ENCODE results near the gene CEP41.
"Not testable (repeated sequence)": the region's sequence is repeated elsewhere in the genome, so short reads cannot be mapped to it uniquely, and the experiment has no call there.

Gene CEP41

DNA sequence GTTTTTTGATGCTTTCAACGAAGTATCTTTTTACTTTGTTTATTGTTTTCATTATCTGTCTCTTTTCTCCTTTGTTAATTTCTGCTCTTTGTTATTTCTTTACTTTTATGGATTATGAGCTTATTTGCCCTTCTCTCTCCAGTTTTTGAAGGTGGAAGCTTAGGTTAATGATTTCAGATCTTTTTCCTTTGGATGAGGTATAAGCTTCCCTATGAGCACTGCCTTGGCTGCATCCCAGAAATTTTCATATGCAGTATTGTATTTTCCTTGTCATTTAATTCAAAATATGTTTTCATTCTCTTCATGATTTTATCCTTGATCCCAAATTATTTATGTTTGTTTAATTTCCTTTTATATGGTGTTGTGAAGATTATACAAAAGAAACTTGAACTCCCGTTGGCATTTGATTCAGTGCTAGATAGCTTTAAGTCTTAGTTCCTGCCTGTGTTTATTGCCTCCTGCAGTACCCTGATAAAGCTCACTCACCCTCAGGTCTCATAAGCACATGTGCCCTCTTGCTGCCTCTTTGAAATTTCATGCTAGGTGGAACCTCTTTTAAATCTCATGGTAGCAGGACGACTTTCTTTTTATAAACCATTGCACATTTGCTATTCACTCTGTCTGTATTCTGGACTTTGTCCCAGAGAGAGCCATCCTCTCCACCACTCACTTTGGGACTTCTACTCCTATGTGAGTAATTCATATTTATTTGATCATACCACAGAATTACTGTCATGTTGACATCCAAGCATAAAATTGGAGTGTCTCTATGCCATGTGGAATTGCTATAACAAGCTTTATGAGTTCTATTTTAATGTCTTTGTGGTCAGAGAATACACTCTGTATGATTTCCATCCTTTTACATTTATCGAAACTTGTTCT lies 23.0 kb upstream of the CEP41 start:
- DNase-seq (ENCODE audit: low read depth): no peak
- TF ChIP-seq, protein P1, sequence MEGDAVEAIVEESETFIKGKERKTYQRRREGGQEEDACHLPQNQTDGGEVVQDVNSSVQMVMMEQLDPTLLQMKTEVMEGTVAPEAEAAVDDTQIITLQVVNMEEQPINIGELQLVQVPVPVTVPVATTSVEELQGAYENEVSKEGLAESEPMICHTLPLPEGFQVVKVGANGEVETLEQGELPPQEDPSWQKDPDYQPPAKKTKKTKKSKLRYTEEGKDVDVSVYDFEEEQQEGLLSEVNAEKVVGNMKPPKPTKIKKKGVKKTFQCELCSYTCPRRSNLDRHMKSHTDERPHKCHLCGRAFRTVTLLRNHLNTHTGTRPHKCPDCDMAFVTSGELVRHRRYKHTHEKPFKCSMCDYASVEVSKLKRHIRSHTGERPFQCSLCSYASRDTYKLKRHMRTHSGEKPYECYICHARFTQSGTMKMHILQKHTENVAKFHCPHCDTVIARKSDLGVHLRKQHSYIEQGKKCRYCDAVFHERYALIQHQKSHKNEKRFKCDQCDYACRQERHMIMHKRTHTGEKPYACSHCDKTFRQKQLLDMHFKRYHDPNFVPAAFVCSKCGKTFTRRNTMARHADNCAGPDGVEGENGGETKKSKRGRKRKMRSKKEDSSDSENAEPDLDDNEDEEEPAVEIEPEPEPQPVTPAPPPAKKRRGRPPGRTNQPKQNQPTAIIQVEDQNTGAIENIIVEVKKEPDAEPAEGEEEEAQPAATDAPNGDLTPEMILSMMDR (IDR thresholded peaks at IDR 0.05; ENCODE audit: low read length, missing control alignments): no peak
- no peak overlapping the region for H3K4me3 ChIP-seq (replicated peaks; ENCODE audit: low read depth, low read length)

- DNase-seq (ENCODE audit: low read depth): no peak
- H3K4me3 ChIP-seq (replicated peaks; ENCODE audit: low read depth, low read length): no peak overlapping the region
- TF ChIP-seq, protein P1 (IDR thresholded peaks at IDR 0.05; ENCODE audit: low read length, missing control alignments): no peak
These were observed 20.5 kb upstream of the CEP41 start for GRCh38 chr7:130461272-130461671.

DNA sequence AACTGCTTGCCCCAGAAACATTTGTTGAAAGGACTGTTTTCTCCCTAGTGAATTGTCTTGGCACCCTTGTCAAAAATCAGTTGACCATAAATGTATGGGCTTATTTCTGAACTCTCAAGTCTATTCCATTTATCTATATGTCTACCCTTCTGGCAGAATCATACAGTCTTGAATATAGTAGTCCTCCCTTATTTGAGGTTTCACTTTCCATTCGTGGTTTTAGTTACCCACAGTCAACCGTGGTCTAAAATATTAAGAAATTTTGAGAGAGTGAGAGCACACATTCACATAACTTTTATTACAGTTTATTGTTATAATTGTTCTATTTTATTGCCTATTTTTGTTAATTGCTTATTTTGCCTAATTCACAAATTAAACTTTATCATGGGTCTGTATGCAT lies 17.4 kb upstream of the CEP41 start:
- H3K4me3 ChIP-seq (replicated peaks; ENCODE audit: low read depth, low read length): no peak overlapping the region
- no peak for DNase-seq (ENCODE audit: low read depth)
- TF ChIP-seq, protein P1 (IDR thresholded peaks at IDR 0.05; ENCODE audit: low read length, missing control alignments): no peak

DNA sequence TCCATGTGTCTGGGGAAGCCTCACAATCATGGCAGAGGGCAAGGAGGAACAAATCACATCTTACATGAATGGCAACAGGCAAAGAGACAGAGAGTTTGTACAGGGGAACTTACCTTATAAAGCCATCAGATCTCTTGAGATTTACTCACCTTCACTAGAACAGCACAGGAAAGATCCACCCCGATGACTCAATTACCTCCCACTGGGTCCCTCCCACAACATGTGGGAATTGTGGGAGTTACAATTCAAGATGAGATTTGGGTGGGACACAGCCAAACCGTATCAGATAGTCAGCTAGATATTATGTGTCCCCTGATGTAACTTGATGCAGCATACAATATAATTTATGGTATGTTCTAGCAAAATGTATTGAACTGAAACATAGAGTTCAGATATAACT lies 14.1 kb upstream of the CEP41 start:
- no peak for DNase-seq (ENCODE audit: low read depth)
- TF ChIP-seq, protein P1 (IDR thresholded peaks at IDR 0.05; ENCODE audit: low read length, missing control alignments): no peak
- H3K4me3 ChIP-seq (replicated peaks; ENCODE audit: low read depth, low read length): no peak overlapping the region

DNA sequence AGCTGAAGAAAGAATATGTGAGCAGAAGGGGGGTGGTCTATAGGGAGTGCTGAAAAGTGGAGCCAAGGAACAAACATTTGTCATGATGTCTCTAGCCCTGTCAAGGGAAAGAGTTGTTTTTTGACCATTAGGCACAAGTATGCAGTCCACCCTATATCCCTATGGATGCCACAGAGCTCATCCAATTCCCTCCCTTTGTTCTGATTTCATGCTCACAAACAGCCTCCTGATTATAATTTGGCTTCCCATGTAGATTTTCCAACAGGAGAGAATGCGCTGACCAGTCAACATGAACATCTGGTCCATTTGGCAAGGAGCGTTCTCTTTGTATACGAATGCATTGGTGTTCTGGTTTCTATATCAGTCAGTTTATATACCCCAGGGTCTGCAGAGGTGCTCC lies 12.1 kb upstream of the CEP41 start:
- TF ChIP-seq, protein P1 (IDR thresholded peaks at IDR 0.05; ENCODE audit: low read length, missing control alignments): no peak
- DNase-seq (ENCODE audit: low read depth): no peak
- no peak overlapping the region for H3K4me3 ChIP-seq (replicated peaks; ENCODE audit: low read depth, low read length)

- H3K4me3 ChIP-seq (replicated peaks; ENCODE audit: low read depth, low read length); DNase-seq (ENCODE audit: low read depth): not testable (repeated sequence)
These were observed 10.5 kb upstream of the CEP41 start for GRCh38 chr7:130451344-130451743.

GRCh38 chr7:130446259-130446658 lies 5.4 kb upstream of the CEP41 start:
- H3K4me3 ChIP-seq (replicated peaks; ENCODE audit: low read depth, low read length): no peak overlapping the region
- TF ChIP-seq, protein P1 (IDR thresholded peaks at IDR 0.05; ENCODE audit: low read length, missing control alignments): no peak
- DNase-seq (ENCODE audit: low read depth): no peak

Measured in fibroblast of pulmonary artery (primary cell).